ENCODE data around the gene ZBTB3.

Gene ZBTB3

DNA sequence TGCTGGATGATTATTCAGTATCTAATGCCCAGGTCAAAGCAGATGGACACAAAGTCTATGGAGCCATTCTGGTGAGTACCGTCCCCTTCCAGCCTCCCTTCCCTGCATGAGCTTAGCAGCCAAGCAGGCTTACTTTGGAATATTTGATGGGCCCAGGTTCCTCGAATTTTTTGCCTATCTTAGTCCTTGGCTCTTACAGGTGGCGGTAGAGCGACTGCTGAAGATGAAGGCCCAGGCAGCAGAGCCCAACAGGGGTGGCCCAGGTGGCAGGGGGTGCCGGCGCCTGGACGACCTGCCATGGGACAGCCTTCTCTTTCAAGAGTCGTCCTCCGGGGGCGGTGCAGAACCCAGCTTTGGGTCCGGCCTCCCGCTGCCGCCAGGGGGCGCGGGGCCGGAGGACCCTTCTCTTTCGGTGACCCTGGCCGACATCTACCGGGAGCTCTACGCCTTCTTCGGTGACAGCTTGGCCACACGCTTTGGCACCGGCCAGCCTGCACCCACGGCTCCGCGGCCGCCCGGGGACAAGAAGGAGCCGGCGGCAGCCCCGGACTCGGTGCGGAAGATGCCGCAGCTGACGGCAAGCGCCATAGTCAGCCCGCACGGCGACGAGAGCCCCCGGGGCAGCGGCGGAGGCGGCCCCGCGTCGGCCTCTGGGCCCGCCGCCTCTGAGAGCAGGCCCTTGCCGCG, 32.5 kb upstream of the ZBTB3 start:
- H3K27ac Mint-ChIP-seq = peak overlapping the region; percentile 85 to 89 (median 87)
- H3K36me3 Mint-ChIP-seq (ENCODE audit: low read depth) = peaks cover 30% of the 10 kb centered on the region
- H3K4me1 Mint-ChIP-seq = peaks cover 25% of the 10 kb centered on the region
- peak overlapping the region; percentile 81 to 88 (median 85) for H3K4me3 Mint-ChIP-seq
- no peaks in the 10 kb centered on the region for H3K27me3 Mint-ChIP-seq (ENCODE audit: low read depth)
- H3K9me3 Mint-ChIP-seq = no peaks in the 10 kb centered on the region
- TF ChIP-seq, protein P1, sequence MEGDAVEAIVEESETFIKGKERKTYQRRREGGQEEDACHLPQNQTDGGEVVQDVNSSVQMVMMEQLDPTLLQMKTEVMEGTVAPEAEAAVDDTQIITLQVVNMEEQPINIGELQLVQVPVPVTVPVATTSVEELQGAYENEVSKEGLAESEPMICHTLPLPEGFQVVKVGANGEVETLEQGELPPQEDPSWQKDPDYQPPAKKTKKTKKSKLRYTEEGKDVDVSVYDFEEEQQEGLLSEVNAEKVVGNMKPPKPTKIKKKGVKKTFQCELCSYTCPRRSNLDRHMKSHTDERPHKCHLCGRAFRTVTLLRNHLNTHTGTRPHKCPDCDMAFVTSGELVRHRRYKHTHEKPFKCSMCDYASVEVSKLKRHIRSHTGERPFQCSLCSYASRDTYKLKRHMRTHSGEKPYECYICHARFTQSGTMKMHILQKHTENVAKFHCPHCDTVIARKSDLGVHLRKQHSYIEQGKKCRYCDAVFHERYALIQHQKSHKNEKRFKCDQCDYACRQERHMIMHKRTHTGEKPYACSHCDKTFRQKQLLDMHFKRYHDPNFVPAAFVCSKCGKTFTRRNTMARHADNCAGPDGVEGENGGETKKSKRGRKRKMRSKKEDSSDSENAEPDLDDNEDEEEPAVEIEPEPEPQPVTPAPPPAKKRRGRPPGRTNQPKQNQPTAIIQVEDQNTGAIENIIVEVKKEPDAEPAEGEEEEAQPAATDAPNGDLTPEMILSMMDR (IDR thresholded peaks at IDR 0.05; ENCODE audit: unreplicated experiment in 3 of 3) = peak; percentile 92 to 95 (median 94)

DNA sequence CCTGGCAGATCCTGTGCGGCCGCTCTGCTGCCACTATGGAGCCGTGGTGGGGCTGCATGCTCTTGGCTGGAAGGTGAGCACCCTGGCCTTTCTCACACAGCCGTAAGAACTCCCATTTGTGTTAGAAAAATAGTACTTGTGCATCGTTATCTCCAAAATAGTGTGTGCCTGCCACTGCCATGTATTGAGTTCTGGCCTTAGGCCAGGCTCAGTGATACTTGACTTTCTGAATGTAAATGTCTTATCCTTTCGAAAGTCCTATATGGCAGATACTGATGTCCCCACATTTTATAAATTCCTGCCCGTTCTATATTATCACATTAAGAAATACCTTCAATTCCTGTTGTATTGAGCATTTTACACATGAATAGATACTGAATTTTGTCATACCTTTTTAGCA, 28.8 kb upstream of the ZBTB3 start:
- Mint-ChIP-seq H3K27ac (no peak overlapping the region), H3K9me3 (no peaks in the 10 kb centered on the region), H3K27me3 (ENCODE audit: low read depth) (no peaks in the 10 kb centered on the region), H3K36me3 (ENCODE audit: low read depth) (peaks cover 31% of the 10 kb centered on the region), H3K4me3 (peak overlapping the region in 1 of 3 experiments; percentile 35), H3K4me1 (no peaks in the 10 kb centered on the region)
- TF ChIP-seq, protein P1 (IDR thresholded peaks at IDR 0.05; ENCODE audit: unreplicated experiment in 3 of 3) = no peak

DNA sequence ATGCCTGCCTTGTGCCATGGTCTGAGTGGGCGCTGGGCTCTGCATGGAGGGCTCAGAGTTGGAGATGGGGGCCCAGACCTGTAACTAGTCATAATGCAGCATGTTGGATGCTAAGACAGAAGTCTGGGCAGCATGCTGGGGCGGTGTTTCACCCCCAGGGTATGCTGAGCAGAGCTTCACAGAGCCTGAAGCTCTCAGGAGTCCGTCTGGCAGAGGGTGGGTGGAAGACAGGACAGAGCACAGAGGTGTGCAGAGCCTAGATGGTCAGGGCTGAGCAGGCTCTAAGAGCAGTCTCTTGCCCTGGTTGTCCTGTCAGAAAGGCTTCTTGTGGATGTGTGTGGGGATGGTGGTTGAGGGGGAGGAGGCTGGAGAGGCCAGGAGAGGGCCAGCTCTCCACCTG, 24.5 kb upstream of the ZBTB3 start:
- Mint-ChIP-seq H3K4me3 (no peak overlapping the region), H3K27ac (no peak overlapping the region), H3K9me3 (no peaks in the 10 kb centered on the region), H3K36me3 (ENCODE audit: low read depth) (peaks cover 57% of the 10 kb centered on the region), H3K4me1 (no peaks in the 10 kb centered on the region), H3K27me3 (ENCODE audit: low read depth) (no peaks in the 10 kb centered on the region)
- TF ChIP-seq, protein P1 (IDR thresholded peaks at IDR 0.05; ENCODE audit: unreplicated experiment in 3 of 3) = no peak

DNA sequence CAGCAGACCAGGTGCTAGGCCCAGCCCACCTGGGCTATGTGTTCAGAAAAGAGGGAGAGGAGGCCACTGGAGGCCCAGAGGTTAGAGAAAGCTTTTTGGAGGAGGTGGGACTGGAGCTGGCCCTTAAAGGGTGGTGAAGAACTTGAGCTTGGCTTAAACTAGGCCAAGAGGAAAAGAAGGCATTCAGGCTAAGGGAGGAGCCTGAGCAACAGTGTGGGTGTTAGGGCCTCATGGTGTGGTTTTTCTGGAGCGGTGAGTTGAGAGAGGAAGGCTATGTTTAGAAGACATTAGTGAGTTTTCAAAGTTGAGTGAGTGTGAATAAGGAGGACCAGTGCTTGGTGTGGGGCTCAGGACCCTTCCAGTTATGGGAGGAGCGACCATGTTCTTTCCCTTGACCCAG, 23.4 kb upstream of the ZBTB3 start:
- H3K9me3 Mint-ChIP-seq = no peaks in the 10 kb centered on the region
- no peak overlapping the region for H3K27ac Mint-ChIP-seq
- no peaks in the 10 kb centered on the region for H3K27me3 Mint-ChIP-seq (ENCODE audit: low read depth)
- peaks cover 50% of the 10 kb centered on the region for H3K36me3 Mint-ChIP-seq (ENCODE audit: low read depth)
- TF ChIP-seq, protein P1 (IDR thresholded peaks at IDR 0.05; ENCODE audit: unreplicated experiment in 3 of 3) = no peak
- no peaks in the 10 kb centered on the region for H3K4me1 Mint-ChIP-seq
- H3K4me3 Mint-ChIP-seq = no peak overlapping the region

DNA sequence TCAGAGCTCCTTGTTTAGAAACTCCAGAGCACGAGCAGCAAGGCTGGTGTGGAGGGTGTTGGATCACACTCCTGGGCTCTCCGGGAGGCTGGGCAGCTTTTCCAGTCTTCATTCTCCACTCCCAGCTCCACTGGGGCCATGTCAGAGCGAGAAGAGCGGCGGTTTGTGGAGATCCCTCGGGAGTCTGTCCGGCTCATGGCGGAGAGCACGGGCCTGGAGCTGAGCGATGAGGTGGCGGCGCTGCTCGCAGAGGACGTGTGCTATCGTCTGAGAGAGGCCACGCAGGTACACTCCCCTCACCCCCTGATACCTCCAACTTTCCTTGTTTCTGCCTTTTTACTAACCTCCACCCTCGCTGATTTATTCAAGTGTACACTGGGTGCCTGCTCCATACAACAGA, 21.7 kb upstream of the ZBTB3 start:
- Mint-ChIP-seq H3K4me3 (peak overlapping the region in 1 of 3 experiments; percentile 65), H3K27ac (peak overlapping the region in 2 of 3 experiments; percentile 31 to 44)

More for the DNA sequence above, 21.7 kb upstream of the ZBTB3 start:
- TF ChIP-seq, protein P1 (IDR thresholded peaks at IDR 0.05; ENCODE audit: unreplicated experiment in 3 of 3) = no peak
- Mint-ChIP-seq H3K36me3 (ENCODE audit: low read depth) (peaks cover 41% of the 10 kb centered on the region), H3K27me3 (ENCODE audit: low read depth) (peaks cover 3% of the 10 kb centered on the region), H3K4me1 (peaks cover 6% of the 10 kb centered on the region), H3K9me3 (no peaks in the 10 kb centered on the region)
